Panc1 (cell line): Measurements from ENCODE around the gene MAPK8IP3.

ENCODE experiments used
- CTCF ChIP-seq: fragments of 450-650 bp; IDR thresholded peaks from 2 replicates; pipeline ENCODE4 v1.5.1; 2017; ENCODE audit warnings: mild to moderate bottlenecking
- POLR2AphosphoS5 ChIP-seq: IDR thresholded peaks from 2 replicates; pipeline ENCODE4 v1.6.1; 2012; ENCODE audit warnings: mild to moderate bottlenecking, low read depth, low read length, moderate library complexity
- REST ChIP-seq, 2 experiments: IDR thresholded peaks; 2 replicates each; pipeline ENCODE4 v1.6.1; 2011 to 2012; ENCODE audit warnings: low read depth in 2 of 2, control low read depth in 1 of 2, low read length in 1 of 2, mild to moderate bottlenecking in 1 of 2, moderate library complexity in 1 of 2; ENCODE audit not compliant: insufficient read depth in 1 of 2

GRCh38 chr16:1766231-1766630 lies 60.2 kb downstream of the MAPK8IP3 start:
- TF ChIP-seq CTCF (no peak), POLR2AphosphoS5 (no peak), REST (IDR thresholded peaks at IDR 0.05; ENCODE audit: insufficient read depth in 1 of 2, low read depth in 2 of 2, low read length in 1 of 2) (no peak)
